Right ventricle myocardium inferior (tissue), 1 donor: ENCODE measurements around the gene OR10A5. TPM values are rescaled to one million over a fixed set of nuclear protein-coding genes. Genes with fewer than 3 reads are reported as not detected.
"Not testable (repeated sequence)": the region's sequence is repeated elsewhere in the genome, so short reads cannot be mapped to it uniquely, and the experiment has no call there.

Experiments
- ATAC-seq: fragments of 200-7000 bp; cut with Tn5 transposase; one replicate; pipeline ENCODE4 v1.9.1; 2020; ENCODE audit warnings: mild to moderate bottlenecking, moderate library complexity
- DNase-seq: peaks from one replicate; pipeline ENCODE4 v3.0.0; 2021; ENCODE audit errors: missing footprints
- intact Hi-C: fragments of 100-400 bp; cut with DNase I; formaldehyde crosslinking; loops from one replicate; pipeline ENCODE4 v1.11.0; 2022
- total RNA-seq: library from RNA; stranded (reverse); fragmentation: NEBNext Ultra II Directional; extraction: Animal tissue kit (Norgen Biotek cat#: 25700); gene quantifications from one replicate; pipeline ENCODE4 v1.2.1, GENCODE V29; 2021
- donor health status: DM: no; HTN: yes; CAD: no; lungs with severe emphysema.

Gene OR10A5
- total RNA-seq, 1 donor from 2014 or later = not detected

- DNase-seq (no peak), ATAC-seq (no peak)
- intact Hi-C loops = no loop called here
Observed at GRCh38 chr11:6864438-6864837, 19.0 kb downstream of the OR10A5 start.

- DNase-seq (no peak), ATAC-seq (no peak)
- intact Hi-C loops = no loop called here
Observed at GRCh38 chr11:6871278-6871677, 25.8 kb downstream of the OR10A5 start.

- DNase-seq (no peak), ATAC-seq (no peak)
- intact Hi-C loops = no loop called here
Observed at GRCh38 chr11:6875761-6876160, 30.3 kb downstream of the OR10A5 start.

GRCh38 chr11:6876325-6876724, 30.8 kb downstream of the OR10A5 start, which contains the start of gene OR10A4:
OR10A4 (plus strand) TSS chr11:6876625; CDS start chr11:6876648, 23 bp downstream.
- no peak for ATAC-seq
- intact Hi-C loops = no loop called here
- no peak for DNase-seq

GRCh38 chr11:6876914-6877313, 31.4 kb downstream of the OR10A5 start:
- DNase-seq (no peak), ATAC-seq (no peak)
- intact Hi-C loops = no loop called here

- DNase-seq (no peak), ATAC-seq (no peak)
- intact Hi-C loops = no loop called here
Observed at GRCh38 chr11:6882751-6883150, 37.3 kb downstream of the OR10A5 start.

- intact Hi-C loops, ATAC-seq, DNase-seq: not testable (repeated sequence)
Observed at GRCh38 chr11:6887711-6888110, 42.2 kb downstream of the OR10A5 start.

GRCh38 chr11:6888830-6889229, 43.3 kb downstream of the OR10A5 start:
- ATAC-seq (no peak), DNase-seq (no peak)
- intact Hi-C loops = no loop called here

- intact Hi-C loops = no loop called here
- ATAC-seq (no peak), DNase-seq (no peak)
Observed at GRCh38 chr11:6889835-6890234, 44.4 kb downstream of the OR10A5 start.

GRCh38 chr11:6892400-6892799, 46.9 kb downstream of the OR10A5 start, which contains the start of gene OR2D2:
OR2D2 (minus strand) TSS chr11:6892500; CDS start chr11:6892500, 0 bp downstream.
- intact Hi-C loops = no loop called here
- DNase-seq = no peak
- no peak for ATAC-seq

GRCh38 chr11:6894097-6894496, 48.6 kb downstream of the OR10A5 start:
- DNase-seq (no peak), ATAC-seq (no peak)
- intact Hi-C loops = no loop called here

- intact Hi-C loops = no loop called here
Observed at GRCh38 chr11:6895010-6895409, 49.5 kb downstream of the OR10A5 start.

More at GRCh38 chr11:6895010-6895409, 49.5 kb downstream of the OR10A5 start:
- DNase-seq (no peak), ATAC-seq (no peak)

Other genes with a start within 250 kb of the OR10A5 start
- gene RRP8, start 242.1 kb upstream of the OR10A5 start, total RNA-seq = 22.9 TPM
- gene ILK, start 241.9 kb upstream of the OR10A5 start, total RNA-seq = 233 TPM
- gene TAF10, start 233.5 kb upstream of the OR10A5 start, total RNA-seq = 90.9 TPM
- 81.5 TPM for gene TPP1, start 226.3 kb upstream of the OR10A5 start, total RNA-seq
- gene DCHS1, start 189.9 kb upstream of the OR10A5 start, total RNA-seq = 10.7 TPM
- gene MRPL17, start 162.3 kb upstream of the OR10A5 start, total RNA-seq = 44.8 TPM
- not detected for gene OR2AG2, start 73.7 kb upstream of the OR10A5 start, total RNA-seq
- gene OR2AG1, start 62.7 kb upstream of the OR10A5 start, total RNA-seq = not detected
- gene OR6A2, start 46.0 kb upstream of the OR10A5 start, total RNA-seq = not detected
- not detected for gene OR10A2, start 17.4 kb downstream of the OR10A5 start, total RNA-seq
- not detected for gene OR10A4, start 30.9 kb downstream of the OR10A5 start, total RNA-seq
- gene OR2D2, start 46.8 kb downstream of the OR10A5 start, total RNA-seq = not detected
- gene OR2D3, start 75.3 kb downstream of the OR10A5 start, total RNA-seq = not detected
- 0.60 TPM for gene ZNF215, start 80.7 kb downstream of the OR10A5 start, total RNA-seq
- gene ZNF214, start 174.7 kb downstream of the OR10A5 start, total RNA-seq = 1.9 TPM
- not detected for gene NLRP14, start 174.8 kb downstream of the OR10A5 start, total RNA-seq
- not detected for gene RBMXL2, start 243.3 kb downstream of the OR10A5 start, total RNA-seq